NCI-H446 (cell line): Measurements from ENCODE around the gene CSNK1E.
A peak's percentile ranks its signal among the peaks of the same experiment; 100 is the strongest.

Experiments
- DNase-seq, 2 experiments: peaks; one replicate each; lab custom pipeline; 2025; lab: John Stamatoyannopoulos, UW

The CSNK1E gene

GRCh38 chr22:38273135-38273826 is 44.0 kb downstream of the CSNK1E start:
- DNase-seq, result no peak

GRCh38 chr22:38272373-38273134 is 44.7 kb downstream of the CSNK1E start, which contains the start of gene TMEM184B:
Gene TMEM184B (minus strand): TSS chr22:38273010. CDS start chr22:38247961, 25,049 bp downstream.
- DNase-seq, result peak; percentile 29 to 77

DNA sequence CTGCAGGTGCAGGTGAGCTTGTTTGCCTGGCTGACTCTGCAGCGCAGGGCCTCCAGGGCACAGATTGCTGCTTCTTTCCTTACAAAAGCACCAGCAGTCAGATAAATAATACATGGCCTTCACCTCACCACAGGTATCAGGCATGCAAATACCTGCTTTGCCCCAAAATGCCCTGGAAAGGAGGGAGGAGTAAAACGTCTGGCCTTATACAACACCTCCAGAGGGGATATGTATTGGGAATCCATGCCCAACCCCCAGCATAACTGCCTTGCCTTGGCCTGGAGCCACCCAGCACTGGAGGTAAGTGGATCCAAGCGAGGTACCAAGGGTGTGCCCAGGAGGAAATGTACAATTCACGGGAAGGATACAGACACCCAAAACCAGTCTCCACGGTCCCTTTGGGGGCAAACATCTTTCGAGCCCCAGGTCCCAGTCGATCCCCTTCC is 45.3 kb downstream of the CSNK1E start:
- DNase-seq, result no peak

DNA sequence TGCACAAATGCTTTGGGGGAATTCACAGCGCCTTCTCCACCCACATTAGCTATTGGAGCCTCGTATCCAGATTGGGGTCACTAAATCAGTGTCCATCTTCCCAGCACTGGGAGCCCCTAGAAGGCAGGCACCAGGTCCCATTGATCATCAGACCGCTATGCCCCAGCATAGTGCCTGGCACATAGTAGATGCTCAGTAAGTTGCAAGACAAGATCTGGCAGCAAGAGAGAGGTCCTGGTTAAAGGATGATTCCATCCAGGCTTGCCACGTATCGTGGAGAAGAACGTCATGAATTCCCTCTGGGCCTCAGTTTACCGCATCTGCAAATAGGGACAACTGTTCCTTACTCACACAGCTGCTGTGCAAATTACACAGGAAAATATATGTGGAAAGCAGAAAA is 46.1 kb downstream of the CSNK1E start:
- no peak for DNase-seq

DNA sequence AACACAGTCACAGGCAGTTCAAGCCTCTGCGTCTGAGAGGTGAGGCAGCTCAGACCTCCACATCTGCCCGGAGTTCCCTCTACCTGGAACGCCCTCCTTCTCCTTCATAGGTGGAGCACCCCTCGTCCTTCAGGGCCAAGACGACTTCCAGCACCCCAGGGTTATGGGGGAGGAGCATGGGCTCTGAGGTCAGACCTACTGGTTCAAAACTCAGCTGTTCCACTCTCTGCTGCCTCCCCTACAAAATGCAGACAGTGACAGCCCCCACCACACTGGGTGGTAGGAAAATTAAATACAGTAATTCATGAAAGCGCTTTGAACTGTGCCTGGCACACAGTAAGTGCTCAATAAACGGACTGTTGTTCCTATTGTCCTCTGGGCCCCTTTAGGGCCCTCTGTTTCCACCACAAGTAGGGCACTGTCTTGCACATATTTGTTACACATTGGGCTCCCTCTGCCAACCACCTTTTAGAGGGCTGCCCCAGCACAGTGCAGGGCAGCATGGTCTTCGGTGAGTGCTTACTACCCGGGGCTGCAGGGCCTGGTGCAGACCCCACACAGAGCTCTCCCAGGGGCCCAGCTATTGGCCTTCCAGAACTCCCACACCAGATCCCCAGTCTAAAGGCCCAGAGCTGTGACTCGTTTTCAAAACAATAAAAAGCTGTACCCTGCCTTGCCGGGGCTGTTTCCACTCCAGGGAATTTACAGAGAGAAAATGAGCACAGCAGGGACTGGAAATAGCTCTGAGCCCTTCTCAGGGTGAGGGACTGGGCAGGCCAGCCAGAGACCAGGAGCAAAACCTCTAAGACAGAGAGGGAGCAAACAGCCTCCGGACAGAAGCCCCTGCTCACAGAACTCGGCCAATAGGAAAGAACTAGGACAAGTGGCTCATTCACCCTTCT is 46.9 kb downstream of the CSNK1E start:
- no peak for DNase-seq

DNA sequence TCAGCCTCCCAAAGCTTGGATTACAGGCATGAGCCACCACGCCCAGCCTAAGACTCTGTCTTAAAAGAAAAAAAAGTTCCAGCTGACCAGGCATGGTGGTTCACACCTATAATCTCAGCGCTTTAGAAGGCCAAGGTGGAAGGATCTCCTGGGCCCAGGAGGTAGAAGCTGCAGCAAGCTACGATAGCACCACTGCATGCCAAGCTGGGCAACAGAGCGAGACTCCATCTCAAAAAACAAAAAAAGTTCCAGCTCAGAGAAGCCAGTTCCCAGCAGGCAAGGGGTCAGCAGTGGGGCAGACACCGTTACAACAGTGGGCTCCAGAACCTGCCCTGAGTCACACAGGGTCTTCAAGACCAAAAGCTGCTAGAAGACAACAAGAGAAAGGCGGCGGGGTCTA is 47.8 kb downstream of the CSNK1E start:
- DNase-seq, result no peak

- no peak for DNase-seq
These were observed 50.1 kb downstream of the CSNK1E start for GRCh38 chr22:38267086-38267485.

DNA sequence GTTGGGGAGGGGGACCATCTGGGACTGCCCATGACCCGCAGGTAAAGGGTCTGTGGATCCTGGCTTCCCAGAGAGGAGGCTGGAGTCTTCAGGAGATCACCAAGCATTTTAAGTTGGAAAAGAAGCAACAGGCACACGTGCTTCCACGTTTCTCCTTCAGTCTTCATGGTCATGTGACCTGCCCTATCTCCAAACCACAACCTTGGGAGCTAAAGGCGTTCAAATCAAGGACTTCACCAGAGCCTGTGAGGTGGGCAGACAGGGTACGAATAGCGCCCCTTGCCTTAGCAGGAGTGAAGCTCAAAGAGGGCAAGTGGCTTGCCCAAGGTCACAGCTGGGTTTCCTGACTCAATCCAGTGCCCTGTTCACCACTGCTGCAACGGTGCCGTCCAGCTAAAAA is 51.1 kb downstream of the CSNK1E start:
- no peak for DNase-seq

- DNase-seq, result no peak
These were observed 52.9 kb downstream of the CSNK1E start for GRCh38 chr22:38264322-38264843.

- DNase-seq, result no peak
These were observed 55.0 kb downstream of the CSNK1E start for GRCh38 chr22:38262051-38262795.

DNA sequence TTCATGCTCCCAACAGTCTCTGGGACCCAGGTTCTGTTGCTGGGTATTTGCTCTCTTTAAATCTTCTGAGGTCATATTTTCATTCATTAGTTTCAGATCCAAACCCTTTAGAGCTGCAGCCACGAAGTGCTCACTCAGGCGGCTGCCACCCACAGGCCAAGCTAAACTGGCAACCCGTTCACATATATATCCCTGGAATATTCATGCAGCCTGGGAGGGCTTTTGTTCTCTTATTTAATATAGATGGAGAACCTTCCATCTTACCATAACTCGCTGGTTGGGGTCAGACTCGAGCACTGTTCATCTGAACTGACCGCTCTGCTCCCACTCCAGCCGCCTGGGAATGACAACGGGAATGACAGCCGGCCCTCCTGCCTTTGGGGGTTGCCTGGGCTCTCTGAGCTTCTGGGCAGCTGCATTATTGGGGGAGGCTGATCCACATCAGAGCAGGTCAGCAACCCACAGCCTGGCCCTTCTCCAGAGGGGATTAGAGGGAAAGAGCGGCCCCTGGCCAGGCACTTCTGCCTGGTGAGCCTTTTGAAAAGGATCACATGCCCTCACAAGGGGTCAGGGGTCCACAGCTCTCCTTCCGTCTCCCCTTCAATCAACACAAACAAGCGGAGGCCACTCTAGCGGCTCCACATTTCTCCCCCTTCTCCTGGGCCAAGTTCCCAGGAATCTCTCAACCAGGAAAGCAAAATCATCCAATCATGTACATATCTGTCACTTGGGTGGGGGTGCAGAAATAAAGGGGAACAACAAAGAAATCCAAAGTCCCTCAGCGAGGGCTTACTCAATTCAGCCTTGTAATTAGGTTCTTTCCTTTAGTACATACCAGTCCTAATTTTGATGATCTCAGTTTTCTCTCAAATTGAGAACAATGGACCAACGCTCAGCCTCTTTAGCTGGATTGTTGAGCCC is 56.2 kb downstream of the CSNK1E start:
- no peak for DNase-seq

- DNase-seq, result no peak
These were observed 57.9 kb downstream of the CSNK1E start for GRCh38 chr22:38259370-38259769.

DNA sequence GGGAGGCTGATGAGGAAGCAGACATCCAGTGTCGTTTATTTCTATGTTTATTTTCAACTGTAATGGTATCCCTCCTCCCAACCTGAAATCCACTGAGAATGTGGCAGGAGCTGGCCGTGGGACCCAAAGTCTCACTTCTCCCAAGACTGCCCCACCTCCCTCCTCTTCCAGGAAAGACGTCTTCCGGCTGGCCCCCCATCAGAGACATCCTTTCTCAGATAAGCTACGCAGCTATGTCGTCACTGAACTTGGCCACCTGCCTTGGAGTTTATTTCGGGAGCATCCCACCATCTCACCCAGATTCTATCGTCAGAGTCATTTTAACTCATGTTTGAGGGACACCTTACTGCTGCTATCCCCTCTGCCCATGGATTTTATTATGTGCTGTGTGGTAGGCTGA is 58.3 kb downstream of the CSNK1E start:
- no peak for DNase-seq

GRCh38 chr22:38257650-38258250 is 59.5 kb downstream of the CSNK1E start:
- no peak for DNase-seq

- no peak for DNase-seq
These were observed 60.1 kb downstream of the CSNK1E start for GRCh38 chr22:38257181-38257580.

DNA sequence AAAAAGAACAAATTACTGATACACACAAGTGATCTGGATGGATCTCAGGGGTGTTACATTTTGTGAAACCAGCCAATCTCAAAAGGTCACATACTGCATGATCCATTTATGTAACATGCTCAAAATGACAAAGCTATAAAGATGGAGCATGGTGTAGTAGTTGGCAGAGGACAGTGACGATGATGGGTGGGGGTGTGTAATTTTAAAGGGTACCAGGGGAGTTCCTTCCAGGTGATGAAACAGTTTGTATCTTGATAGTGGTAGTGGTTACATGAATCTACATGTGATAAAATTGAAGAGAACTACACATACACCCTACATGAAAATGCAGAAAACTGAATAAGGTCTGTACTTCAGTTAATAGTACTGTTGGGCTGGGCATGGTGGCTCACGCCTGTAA is 61.5 kb downstream of the CSNK1E start:
- no peak for DNase-seq

DNA sequence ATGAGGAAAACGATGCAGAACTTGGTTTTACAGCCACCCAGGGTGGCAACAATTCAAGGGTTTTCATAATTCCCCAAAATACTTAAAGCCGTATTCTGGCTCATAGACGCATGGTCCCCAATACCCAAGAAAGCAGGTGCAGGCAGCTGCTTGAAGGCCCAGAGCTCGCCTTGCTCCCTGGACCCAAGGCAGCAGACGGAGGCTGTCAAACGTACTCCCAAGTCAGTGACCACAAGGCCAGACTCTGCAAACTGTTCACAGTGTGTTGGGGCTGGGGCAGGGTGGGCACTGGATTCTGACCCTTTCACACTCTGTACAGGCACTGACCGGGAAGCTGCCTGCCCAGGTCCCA is 65.9 kb downstream of the CSNK1E start:
- DNase-seq, result no peak

GRCh38 chr22:38250643-38251340 is 66.4 kb downstream of the CSNK1E start:
- no peak for DNase-seq
